ENCODE results near the gene RASAL2. TPM values are rescaled to one million over a fixed set of nuclear protein-coding genes. Genes with fewer than 3 reads are reported as not detected.

The RASAL2 gene
- total and polyA plus RNA-seq, 2 experiments from 2014 or later, result 16.0 to 42.2 TPM

GRCh38 chr1:178127482-178128191 lies 33.7 kb downstream of the RASAL2 start:
- H3K27me3 Mint-ChIP-seq (ENCODE audit: insufficient read depth, low read depth, poor library complexity), result no peaks in the 10 kb centered on the region
- Histone ChIP-seq H3K4me2 (no peak overlapping the region), H3K4me1 (ENCODE audit: insufficient read depth) (peaks cover 10% of the 10 kb centered on the region; the same call in 1 of the 2 replicates), H4K20me1 (replicated peaks; ENCODE audit: insufficient read depth) (0 out of 2 replicates have a peak, but pooled peaks cover 3% of the 10 kb centered on the region), H3K9me2 (ENCODE audit: insufficient read depth) (no peaks in the 10 kb centered on the region), H3F3A (replicated peaks; ENCODE audit: low read depth) (no peaks in the 10 kb centered on the region), H3K36me3 (ENCODE audit: insufficient read depth) (no peaks in the 10 kb centered on the region), H3K4me3 (no peak overlapping the region), H2AFZ (no peak overlapping the region), H3K27ac (ENCODE audit: low read depth) (no peak overlapping the region), H3K27me3 (ENCODE audit: insufficient read depth) (no peaks in the 10 kb centered on the region), H3K79me2 (replicated peaks; ENCODE audit: insufficient read depth) (peaks cover 83% of the 10 kb centered on the region)
- no peak for ATAC-seq
- TF ChIP-seq NANOG (IDR thresholded peaks at IDR 0.05; ENCODE audit: borderline replicate concordance) (no peak), CREB1 (CRISPR knock-in tag; IDR thresholded peaks at IDR 0.05; ENCODE audit: low read depth) (no peak), REST (IDR thresholded peaks at IDR 0.05; ENCODE audit: unreplicated experiment) (no peak), ZNF462 (CRISPR knock-in tag; IDR thresholded peaks at IDR 0.05) (no peak), EZH2phosphoT487 (IDR thresholded peaks at IDR 0.05; ENCODE audit: unreplicated experiment) (no peak), STAT1 (IDR thresholded peaks at IDR 0.05; ENCODE audit: unreplicated experiment) (no peak), ZNF331 (CRISPR knock-in tag; IDR thresholded peaks at IDR 0.05; ENCODE audit: low read depth) (no peak), JUNB (IDR thresholded peaks at IDR 0.05; ENCODE audit: unreplicated experiment) (no peak), POLR2AphosphoS5 (IDR thresholded peaks at IDR 0.05; ENCODE audit: low read depth) (no peak), ETS1 (IDR thresholded peaks at IDR 0.05) (no peak), CTCF (conservative IDR thresholded peaks at IDR 0.05; ENCODE audit: low read depth in 2 of 2) (no peak), ZNF114 (CRISPR knock-in tag; IDR thresholded peaks at IDR 0.05) (no peak), EZH2 (IDR thresholded peaks at IDR 0.05; ENCODE audit: low read depth, unreplicated experiment) (no peak)
- peaks cover 7% of the 10 kb centered on the region; the same call in 2 of the 3 replicates for H3K4me1 Mint-ChIP-seq
- H3K4me3 Mint-ChIP-seq, result no peak overlapping the region
- H3K36me3 Mint-ChIP-seq (ENCODE audit: low read depth), result no peaks in the 10 kb centered on the region; the same call in 2 of the 3 replicates
- H3K9me3 Mint-ChIP-seq, result no peaks in the 10 kb centered on the region
- no peak for DNase-seq (ENCODE audit: low spot score)
- no peak overlapping the region for H3K27ac Mint-ChIP-seq

Measured in GM23338 (cell line).